T-helper 1 cell treated with Interleukin-12 subunit alpha and Interleukin-12 subunit beta and Interleukin-4 antibody, amounts not matched to agents 30 ng/mL and 1 ng/mL, for 36 hours (primary cell): ENCODE results near the gene CAMK2D. TPM values are rescaled to one million over a fixed set of nuclear protein-coding genes. Genes with fewer than 3 reads are reported as not detected.

Experiments used
- intact Hi-C: fragments of 100-400 bp; cut with micrococcal nuclease; formaldehyde crosslinking; loops from one replicate; pipeline ENCODE4 v1.15.1; 2024
- total RNA-seq: library from RNA; stranded (reverse); gene quantifications from 2 replicates; pipeline ENCODE4 v1.2.3, GENCODE V29; 2022

The CAMK2D gene
- total RNA-seq, 1 donor from 2014 or later = 45.2 TPM

DNA sequence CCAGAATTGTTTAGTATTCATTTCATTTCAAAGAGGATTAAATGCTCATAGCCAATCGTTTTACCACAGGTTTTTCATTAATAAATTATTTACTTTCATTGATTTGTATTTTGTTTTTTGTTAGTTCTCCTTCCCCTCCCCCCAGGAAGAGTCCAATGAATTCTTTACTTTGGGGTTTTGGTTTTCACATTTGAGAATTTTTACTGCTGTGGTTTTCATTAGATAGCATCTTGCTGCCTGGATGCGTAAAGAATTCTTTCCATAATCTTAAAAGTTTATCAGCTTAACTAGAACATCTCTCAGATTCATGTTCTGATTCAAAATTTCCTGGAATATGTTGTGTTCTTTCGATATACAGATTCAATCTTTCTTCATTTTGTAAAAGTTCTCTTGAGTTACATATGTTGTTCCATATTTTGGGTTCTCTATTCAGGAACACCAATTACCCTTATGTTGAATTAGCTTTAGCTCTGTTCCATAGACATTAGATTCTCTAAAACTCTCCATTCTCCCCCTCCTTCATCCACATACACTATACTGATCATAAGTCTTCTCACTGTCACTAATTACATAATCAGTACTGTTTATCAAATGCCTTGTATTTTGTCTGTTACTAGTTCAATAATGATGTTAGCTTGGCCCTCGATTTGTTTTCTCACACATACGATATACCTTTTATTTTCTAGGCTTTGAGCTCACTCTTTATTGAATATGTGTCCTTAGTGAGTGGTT lies 184.4 kb downstream of the CAMK2D start:
- intact Hi-C loops = no loop called here

DNA sequence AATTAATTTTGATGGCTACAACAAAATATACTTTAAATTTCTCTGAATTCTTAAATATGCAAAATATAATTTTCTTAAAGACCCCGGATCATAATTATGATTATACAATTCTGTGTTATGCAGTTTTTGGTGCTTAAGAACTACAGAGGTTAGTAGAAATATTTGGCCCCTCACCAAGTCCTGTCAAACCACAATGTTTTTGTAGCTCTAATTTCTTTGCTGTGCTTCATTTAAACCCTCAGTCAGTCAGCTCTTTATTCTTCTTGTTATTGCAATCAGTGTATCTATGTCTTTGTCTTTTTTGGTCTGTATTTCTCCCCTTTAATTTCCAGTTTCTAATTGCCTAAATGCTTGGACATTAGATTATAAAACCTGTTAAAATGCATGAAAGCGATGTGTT lies 186.1 kb downstream of the CAMK2D start:
- intact Hi-C loops = no loop called here

DNA sequence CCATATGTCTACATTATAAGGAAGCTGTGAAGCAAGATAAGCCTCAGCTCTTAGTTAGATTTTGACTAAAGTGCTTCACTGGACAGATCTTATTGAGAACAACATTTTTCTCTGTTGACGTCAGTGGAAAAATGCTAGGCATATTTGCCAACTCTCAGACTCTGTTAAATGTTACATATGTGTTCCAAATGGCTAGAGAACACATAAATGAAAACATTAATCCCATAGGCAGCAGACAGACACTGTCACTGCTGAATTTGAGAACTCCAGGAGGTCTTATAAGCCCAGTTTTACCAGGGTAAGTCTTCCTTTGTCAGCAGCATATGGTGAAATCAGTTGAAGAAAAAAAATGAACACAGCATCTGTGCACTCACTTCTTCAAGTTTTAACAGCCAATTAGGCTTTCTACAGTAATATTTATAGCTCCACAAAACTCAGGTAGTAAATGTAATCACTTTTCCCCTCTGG lies 186.9 kb downstream of the CAMK2D start:
- intact Hi-C loops = no loop called here

DNA sequence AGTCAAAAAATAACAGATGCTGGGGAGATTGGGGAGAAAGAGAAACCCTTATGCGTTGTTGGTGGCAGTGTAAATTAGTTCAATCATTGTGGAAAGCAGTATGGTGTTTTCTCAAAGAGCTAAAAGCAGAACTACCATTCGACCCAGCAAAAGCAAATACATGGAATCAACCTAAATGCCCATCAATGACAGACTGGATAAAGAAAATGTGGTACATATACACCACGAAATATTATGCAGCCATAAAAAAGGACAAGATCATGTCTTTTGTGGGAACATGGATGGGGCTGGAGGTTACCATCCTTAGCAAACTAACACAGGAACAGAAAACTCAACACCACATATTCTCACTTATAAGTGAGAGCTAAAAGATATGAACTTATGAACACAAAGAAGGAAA lies 188.9 kb downstream of the CAMK2D start:
- intact Hi-C loops = no loop called here

DNA sequence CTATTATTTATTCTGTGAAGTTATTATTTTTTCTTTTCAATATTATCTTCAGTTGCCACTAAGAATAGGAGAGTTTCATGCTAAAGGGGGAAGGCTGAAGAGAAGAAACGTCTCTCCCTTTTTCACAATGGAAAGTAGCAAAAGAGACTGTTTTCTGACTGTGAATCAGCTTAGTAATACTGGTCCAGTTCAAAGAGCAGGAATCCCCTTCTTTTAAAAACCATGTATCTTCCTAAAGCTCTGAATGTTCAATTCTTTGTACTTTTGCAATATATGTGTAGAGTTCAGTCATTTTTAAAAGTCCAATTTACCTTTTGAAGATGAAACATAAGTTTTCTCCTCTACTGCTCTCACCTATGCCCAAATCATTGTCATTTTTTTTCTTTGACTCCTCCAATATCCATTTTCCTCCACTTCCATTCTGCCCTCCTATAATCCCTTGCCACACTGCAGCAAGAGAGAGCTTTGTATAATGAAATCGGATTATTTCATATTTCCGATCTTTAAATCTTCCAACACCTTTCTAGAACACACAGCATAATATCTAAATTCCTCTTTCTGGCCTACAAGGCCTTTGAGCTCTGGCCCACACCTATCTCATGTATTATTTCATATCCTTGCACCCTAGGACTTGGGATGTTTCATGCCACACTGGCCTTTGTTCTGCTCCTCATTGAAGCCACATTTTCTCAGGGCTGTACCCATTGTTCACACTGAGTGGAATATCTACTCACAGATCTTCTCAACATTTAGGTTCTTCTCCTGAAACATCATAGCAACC lies 195.3 kb downstream of the CAMK2D start:
- intact Hi-C loops = loop anchor here (5.0 kb wide), 1 partner anchor 41 kb away; no protein-coding TSS in a partner anchor

DNA sequence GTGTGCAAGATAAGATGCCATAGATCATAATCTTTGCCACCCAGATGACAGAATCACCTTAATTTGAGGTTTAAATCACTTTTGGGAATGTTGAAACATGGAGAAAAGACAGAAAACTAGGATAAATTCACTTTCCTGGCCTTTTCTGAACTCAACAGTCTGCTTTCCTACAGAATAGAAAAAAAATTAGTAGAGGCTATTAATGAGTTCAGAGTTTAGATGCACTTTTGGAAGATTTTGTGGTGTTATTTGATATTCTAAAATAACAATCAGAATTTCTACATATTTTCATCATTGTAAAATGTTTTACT lies 195.9 kb downstream of the CAMK2D start:
- intact Hi-C loops = loop anchor here (1.0 to 5.0 kb wide), 6 partner anchors 18 to 210 kb away; no protein-coding TSS in a partner anchor

DNA sequence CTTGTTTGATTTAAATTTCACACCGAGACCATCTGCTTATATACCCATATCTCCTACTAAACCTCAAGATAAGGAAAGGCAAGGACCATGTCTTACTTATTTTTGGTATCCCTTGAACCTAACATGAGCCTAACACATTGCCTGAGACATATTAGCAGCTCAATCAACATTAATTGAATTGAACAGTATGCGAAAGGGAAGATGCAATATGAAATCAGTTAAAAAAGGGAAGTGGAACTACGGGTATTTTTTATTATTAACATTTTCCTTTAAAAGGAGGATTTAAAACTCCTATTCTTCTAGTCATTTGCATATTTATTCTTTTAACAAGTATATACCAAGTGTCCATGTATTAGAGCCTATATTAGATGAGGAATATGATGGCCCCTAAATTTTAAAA lies 197.0 kb downstream of the CAMK2D start:
- intact Hi-C loops = no loop called here

DNA sequence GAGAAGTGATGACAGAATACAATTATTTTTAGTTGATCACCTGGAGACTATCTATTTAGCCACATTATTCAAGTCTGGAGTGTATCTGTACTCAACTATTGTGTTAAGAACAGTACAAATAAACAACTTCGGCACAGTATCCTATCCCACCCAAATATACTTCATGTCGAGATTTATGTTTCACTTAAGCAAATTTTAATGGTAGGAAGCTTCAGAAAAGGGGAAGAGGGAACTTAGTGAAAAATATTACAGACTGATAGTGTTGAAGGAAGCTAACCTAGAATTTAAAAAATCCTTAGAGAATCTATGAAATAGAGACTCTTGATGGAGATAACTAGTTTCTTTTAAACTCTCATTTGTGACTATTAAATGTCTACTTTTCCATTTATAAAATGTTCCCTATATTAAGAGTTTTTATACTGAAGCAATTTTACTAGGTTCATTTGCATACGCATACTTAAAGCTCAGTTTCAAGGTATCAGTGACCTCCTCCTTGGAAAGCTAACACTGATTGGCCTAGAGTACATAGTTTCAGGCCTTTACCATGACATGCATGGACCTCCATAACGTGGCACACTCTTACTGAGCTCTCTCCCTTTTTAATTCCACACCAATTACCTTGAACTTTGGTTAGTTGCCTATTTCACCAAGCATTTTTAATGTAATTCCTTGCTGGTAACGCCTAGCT lies 197.7 kb downstream of the CAMK2D start:
- intact Hi-C loops = no loop called here

DNA sequence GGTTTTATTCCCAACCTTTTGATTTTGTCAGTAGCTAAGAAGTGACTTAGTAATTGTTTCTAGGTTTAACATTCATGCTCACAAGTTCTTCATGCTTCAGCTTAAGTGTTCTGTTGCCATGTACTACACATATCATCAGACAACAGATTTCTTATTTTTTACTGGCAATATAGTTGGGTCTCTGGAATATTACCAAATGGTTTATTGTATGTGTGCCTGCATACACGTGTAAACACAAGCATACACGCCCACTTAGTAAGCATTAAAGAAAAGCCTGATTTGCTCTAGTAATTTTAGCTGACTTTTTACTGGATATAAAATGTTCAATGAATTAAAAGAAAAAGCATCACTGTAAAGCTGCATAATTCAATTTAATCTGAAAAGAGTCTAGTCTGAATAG lies 199.8 kb downstream of the CAMK2D start:
- intact Hi-C loops = no loop called here

DNA sequence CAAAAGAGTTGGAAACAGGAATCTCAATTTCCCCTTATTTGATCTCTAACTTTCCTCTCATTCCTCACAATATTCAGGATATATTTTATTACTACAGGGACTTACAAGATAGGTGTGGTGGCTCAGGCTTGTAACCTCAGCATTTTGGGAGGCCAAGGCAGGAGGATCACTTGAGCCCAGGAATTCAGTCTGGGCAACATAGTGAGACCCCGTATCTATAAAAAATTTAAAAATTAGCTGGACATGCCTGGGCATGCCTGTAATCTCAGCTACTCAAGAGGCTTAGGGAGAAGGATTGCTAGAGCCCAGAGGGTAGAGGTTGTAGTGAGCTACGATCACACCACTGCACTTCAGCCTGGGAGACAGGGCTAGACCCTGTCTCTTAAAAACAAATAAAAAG lies 200.4 kb downstream of the CAMK2D start:
- intact Hi-C loops = no loop called here

DNA sequence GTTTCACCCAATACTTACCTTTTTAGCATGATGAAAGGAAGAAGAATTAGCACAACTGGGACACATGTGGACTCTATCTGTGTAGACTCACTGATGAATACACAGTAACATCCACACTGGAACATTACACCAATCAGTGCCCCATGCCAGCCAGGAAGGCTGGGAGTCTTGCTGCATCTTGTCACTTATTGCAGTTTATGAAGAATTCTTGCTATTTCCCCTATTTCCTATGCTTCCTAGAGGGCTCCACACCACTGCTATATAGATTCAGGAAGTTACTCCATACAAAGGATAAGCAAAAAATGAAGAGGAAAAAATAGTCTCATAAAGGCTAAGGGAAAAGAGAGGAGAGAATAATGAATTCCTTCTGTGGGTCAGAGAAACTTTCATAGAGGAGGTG lies 201.0 kb downstream of the CAMK2D start:
- intact Hi-C loops = no loop called here

DNA sequence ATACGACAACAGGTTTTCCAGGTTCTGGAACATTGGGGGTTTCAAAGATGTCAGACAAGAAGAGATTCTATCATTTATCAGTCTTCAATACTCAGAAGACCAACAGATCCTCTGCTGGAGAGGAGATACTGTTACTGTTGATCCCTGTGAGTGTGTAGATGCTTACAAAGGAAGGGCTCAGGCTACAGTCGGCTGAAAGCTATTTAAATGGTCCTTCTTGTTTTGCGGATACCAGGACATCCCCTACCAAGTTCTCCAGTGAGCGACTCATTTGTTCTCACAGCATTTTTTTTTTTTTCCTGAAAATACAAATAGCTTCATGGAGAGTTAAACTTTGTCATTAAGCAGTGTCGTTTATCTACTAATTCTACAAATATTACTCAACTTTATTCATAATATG lies 201.6 kb downstream of the CAMK2D start:
- intact Hi-C loops = no loop called here

DNA sequence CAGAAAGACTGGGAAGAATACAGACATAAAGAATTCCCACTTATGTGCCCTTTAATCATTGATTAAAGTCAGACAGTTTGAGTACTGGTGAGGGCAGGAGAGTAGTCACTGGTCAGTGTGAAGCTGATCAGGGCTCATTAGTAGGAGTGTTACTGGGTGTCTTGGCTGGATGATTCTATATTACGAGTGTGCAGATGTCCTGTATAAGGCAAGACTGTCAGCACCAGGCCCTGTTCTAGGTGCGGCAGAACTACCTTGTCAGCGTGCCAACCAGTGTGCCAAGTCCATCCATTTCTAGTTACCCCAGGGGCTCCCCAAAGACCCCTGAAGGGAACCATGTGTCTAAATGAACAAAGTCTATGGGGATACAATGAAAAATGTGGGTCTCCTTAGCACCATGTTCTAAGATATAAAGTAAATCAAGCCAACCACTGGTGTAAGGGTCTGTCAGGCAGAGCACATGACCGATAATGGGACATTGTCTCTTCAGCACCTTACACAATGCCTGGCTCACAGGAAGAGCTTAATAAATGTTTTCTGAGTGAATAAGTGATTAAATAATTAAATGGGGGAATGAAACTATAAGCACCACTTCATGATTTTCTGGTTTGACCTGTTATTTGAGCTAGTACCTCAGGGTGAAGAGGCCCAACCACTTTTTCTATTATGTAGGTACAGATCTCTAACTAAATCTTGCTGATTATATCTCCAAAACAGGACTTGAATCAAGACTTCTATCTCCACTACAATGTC lies 205.0 kb downstream of the CAMK2D start:
- intact Hi-C loops = no loop called here

DNA sequence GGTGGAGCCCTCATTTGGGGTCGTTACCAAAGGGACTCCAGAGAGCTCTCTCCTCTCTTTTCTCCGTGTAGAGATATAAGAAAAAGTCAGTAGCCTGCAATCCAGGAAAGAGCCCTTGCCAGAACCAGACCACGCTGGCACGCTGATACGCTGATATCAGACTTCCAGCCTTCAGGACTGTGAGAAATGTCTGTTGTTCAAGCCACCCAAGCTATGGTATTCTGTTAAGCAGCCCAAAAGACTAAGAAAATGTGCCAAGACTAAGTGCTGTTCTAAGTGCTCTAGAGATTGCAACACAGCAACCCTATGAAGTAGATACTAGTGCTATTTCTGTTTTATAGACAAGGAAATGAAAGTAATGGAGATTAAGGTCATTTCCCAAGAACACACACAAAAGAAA lies 205.7 kb downstream of the CAMK2D start:
- intact Hi-C loops = no loop called here

DNA sequence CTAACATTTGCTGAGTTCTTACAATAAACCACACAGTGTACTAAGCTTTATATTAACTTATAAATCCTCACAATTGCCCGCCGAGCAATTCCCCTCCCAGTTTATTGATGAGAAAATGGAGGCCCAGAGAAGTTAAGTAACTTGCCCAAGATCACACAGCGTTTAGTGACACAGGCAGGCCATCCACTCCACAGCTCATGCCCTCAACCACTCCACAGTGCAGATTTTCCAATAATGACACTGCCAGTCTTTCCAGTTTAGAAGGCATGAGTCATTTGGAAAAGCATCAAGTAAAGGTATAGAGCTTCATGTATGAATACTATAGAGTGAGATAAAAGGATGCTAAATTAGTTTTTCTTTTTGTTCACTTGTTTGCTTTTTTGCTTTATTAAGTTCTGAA lies 208.5 kb downstream of the CAMK2D start:
- intact Hi-C loops = no loop called here

DNA sequence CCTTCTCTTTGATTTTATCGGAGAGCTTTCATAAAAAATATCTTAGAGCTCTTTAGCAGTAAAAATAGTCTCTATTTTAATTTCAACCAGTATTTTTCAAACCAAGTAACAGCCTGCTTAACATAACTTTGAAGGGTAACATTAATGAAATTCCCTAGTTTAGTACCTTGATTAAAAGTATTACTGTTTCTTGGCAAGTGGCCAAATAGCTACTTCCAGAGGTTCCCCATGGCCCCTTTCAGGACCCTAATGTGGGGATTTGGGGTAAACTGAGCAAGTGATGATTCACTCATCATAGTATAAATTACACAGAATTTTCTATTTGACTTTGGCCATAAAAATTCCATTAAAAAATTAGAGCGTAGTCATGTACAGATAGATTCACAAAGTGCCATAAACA lies 211.0 kb downstream of the CAMK2D start:
- intact Hi-C loops = no loop called here

DNA sequence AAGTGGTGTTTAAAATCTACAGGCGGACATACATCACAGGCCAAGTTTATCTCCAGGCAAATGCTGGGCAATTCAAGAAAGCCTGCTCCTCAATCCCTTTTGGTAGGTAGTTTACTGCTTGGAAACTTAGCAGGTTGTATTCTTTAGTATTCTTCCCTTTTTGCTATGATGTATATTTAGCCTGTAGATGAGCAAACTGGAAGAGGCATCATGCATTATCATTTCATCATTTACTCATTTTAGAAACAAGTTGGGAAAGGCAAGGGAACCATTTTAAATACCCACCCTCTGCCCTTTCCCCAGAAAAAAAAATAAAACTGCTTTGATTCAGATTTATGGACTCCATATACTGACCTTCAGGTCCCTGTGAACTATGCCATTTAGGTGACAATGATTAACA lies 213.2 kb downstream of the CAMK2D start:
- intact Hi-C loops = loop anchor here (10.0 kb wide), 2 partner anchors 914 to 1404 kb away; partner anchors contain the start of genes FAM241A, LARP7 and ZGRF1

DNA sequence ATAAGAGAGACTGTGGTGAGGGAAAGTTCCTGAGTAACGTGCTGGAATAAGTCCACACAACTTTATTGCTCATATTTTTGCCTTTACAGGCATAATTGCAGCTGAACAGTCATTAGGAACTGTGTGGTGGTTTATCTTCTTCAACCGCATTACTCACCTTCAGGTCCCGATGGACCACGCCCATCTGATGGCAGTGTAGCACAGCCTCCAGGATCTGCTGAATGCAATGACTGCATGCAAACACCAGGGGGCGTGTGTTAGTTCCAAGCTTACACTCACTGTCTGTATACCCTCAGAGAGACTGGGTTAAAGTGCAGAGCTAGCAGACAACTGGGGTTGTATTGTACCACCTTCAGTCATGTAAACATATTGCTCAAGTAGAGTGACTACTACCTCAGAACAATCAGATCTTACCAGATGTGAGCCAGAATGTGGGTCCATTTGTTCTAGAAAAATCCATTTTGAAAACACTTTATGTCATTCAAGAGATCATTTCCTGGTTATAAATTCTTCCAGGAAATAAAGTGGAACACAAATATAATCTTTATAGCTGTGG lies 214.0 kb downstream of the CAMK2D start:
- intact Hi-C loops = loop anchor here (1.0 to 10.0 kb wide), 12 partner anchors 18 to 1403 kb away; partner anchors contain the start of genes FAM241A, LARP7 and ZGRF1

DNA sequence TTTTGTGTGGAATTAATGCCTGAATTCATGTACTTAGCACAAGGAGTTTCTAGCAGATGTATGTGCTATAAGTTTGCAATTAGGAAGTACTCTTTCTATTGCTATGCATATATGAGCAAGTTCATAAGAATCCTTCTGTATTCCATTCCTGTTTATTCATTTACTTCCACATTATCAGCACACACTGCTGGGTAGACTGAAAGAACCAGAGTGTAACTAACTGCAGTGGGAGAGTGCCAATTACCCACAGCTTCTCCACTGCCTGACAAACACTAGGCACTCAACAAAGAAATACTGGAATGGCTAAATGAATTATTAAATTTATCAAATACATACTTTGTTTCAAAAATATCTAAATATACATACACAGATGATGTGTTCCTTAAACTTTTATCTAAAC lies 219.6 kb downstream of the CAMK2D start:
- intact Hi-C loops = loop anchor here (10.0 kb wide), 2 partner anchors 907 to 1397 kb away; partner anchors contain the start of genes FAM241A, LARP7 and ZGRF1

DNA sequence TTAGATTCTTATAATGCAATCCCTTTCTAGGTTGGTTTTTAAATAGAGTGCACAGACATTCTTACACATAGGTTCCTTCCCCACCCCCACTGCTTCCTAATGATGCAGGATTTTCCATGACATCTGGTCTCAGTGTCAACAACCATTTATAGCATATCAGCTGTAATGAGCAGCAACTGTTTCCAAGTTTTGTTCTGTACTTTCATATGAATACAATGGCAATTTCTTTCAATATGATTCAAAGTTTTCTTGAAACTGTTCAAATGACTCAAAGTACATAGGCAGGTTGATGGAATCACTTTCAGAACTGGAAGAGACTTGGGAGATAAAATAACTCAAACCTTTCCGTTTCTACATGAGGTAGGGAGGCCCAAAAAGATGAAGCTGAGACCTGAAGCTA lies 220.7 kb downstream of the CAMK2D start:
- intact Hi-C loops = loop anchor here (10.0 kb wide), 2 partner anchors 906 to 1396 kb away; partner anchors contain the start of genes FAM241A, LARP7 and ZGRF1

DNA sequence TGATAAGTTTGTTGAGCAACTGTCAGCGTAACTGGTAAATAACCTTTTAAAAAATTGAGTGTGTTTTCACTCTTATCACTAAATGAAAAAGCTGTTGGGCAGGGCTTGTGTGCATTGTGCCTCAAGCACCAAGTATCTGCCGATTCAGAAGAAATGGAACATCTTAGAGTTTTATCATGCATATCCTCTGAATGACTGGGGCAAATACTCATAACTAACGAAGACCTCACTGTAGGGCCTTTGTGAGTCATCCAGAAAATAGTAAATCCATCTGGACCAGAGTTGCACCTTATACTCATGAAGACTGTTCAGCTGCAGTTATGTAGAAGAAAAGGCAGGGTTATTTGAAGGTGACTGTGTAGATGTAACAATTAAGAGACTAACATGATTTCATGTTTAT lies 222.1 kb downstream of the CAMK2D start:
- intact Hi-C loops = no loop called here
